GM21367 (cell line): Measurements from ENCODE around the gene RS1.
A peak's percentile ranks its signal among the peaks of the same experiment; 100 is the strongest.

ENCODE experiments used
- ATAC-seq: cut with Tn5 transposase; IDR thresholded peaks from one replicate; pipeline ENCODE4 v1.9.1; 2021; ENCODE audit not compliant: unreplicated experiment

Gene RS1

DNA sequence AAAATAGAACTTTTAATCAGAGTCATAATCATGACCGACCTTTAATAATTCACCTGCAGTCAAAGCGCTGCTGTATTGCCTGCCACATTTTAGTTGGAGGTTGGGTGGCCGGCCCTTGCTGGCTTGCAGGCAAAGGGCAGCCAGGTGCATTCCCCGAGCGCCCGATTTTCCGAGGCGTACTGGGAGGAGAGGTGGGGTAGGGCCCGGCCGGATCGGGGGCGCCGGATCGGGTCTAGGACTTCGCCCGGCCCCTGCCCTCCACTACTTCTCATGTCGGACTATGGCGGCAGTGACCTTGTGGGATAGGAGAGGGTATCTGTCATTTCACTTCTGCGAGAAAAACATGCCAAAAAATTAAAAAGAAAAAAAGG, 2.5 kb upstream of the RS1 start:
- peak; percentile 41 for ATAC-seq

DNA sequence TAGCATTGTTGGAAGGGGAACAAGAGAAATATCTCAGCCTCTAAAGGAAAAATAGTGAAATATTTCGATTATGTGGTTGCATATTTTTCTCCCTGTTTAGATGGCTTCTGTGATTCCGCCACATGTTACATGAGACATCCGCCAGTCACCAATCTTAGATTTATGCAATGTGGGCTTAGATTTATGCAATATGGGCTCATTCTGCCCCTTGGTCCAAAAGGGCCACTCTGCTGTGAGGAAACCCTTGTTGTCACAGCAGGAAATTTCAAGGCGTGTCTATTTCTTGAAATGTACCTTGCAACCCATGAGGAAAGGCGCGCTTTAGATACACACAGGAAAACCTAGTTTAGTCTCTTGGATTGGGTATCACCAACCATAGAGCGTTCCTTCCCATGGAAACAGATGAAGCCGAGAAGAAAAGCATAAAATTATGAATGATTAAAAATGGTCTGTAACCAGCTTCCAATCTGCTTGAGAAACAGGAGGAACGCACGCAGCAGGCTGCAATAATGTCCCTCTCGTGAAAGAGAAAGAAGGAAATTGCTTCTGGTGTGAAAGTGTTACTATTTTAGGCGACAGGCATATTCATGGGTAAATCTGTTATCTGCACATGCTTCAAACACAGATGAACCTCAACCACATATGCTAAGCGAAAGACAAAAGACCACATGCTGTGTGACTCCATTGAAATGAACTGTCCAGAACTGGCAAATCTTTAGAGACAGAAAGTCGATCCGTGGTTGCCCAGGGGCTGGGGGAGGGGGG, 3.7 kb downstream of the RS1 start:
- ATAC-seq = no peak

DNA sequence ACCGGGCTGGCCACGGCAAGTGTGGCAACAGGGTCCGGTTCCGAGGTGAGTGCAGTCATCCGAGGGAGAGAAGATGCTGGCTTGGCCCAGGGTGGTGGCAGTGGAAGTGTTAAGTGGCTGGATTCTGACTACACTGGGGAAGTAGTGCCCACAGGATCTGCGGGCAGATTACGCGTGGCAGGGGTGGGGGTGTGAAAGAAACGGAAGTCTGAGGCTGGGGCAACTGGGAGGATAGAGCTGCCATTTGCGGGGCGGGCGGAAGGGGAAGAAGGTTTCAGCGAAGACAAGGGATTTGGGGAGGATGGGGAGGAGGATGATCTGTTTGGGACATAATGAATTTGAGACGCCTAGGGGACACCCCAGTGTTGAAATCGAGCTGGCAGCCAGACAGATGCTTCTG, 5.3 kb downstream of the RS1 start:
- ATAC-seq = no peak

DNA sequence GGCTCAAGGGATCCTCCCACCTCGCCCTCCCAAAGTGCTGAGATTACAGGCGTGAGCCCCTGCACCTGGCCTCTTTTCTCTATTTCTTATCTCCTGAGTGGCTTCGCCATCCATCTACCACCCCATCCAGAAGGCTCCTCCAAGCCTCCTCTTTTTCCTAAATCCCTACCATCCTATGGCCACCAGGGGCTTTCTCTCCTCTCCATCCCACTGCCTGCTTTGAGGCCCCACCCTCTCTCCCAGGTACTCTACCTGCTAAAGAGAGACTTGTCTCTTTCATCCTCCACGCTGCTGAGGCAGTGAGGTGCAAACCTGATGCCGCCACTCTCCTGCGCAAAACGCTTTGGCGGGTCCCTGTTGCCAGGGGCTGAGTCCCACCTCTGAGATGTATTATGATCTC, 7.0 kb downstream of the RS1 start:
- no peak for ATAC-seq

GRCh38 chrX:18661273-18661672, 10.6 kb downstream of the RS1 start:
- ATAC-seq = no peak

GRCh38 chrX:18654875-18655836, 16.8 kb downstream of the RS1 start:
- no peak for ATAC-seq

GRCh38 chrX:18652636-18653035, 19.3 kb downstream of the RS1 start:
- ATAC-seq = no peak

GRCh38 chrX:18650662-18651061, 21.2 kb downstream of the RS1 start:
- no peak for ATAC-seq

- no peak for ATAC-seq
Observed at GRCh38 chrX:18649498-18649951, 22.4 kb downstream of the RS1 start.

DNA sequence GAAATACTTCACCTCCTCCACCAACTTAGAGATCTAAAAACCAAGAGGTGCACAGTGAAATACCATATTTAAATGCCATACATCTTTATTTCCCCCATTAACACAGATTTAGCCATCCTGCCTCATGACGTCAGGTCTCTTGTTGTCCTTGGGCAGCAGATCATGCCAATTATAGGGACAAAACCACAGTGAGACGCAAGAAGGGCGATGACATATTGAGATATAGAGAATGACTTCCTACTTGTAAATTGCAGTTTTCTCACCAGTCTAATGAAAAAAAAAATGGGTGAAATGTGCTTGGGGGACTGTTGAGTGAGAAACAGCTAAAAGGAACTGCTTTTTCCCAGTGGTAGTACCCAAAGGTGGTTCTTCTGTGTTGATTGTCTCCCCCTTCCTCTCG, 24.3 kb downstream of the RS1 start:
- ATAC-seq = no peak

DNA sequence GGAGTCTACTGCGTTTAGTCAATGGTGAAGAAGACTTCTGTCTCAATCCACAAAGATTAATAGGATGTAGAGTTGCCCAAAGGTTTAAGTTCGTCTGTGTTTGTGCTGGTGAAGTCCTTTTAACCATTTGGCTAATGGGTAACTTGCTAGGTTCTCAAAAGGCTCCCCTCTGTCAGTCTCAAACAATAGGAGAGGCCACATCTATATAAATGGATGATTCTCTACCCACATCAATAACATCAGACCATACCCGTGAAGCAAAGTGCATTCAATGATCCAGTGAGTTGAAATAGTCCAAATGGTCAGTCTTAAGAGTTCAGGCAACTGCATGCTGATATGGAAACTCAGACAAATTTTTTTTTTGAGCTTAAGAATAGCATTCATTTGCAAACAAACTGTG, 28.1 kb downstream of the RS1 start:
- ATAC-seq = no peak

DNA sequence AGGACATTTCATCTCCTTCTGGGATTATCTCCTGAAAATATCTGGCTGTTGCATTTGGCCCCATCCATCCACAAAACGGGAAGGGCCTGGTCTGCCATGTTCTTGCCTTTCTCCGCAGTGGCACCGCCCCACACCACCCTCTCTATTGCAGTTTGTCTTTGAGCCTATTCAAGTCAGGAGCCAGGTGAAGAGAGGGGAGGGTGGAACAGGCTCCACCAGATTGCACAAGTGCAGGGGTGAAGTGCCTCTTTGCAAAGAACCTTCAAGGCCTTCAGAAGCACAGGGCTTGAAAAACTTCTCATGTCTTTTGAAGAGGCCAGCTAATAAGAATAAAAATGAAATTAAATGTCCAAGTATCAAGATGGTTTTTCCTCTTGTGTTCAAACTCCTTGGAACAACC, 28.7 kb downstream of the RS1 start:
- ATAC-seq = no peak

GRCh38 chrX:18640686-18641085, 31.2 kb downstream of the RS1 start:
- no peak for ATAC-seq

- ATAC-seq = no peak
Observed at GRCh38 chrX:18639280-18639679, 32.6 kb downstream of the RS1 start.

DNA sequence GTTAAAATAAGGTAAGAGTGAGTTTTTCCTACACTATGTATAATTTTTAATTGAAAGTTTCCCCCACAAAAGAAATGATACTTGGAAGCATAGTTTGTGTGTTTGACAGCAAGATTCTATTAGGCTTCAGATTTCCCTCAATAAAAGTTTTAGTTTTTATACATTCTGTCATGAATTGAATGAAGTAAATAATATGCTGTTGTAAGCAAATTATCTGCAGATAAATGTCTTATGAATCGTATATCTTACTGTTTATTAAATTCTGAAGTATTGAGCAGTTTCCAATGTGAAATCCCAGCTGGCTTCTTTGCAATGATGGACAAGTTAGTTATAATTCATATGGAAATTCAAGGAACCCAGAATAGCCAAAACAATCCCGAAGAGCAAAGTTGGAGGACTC, 33.5 kb downstream of the RS1 start:
- ATAC-seq = no peak

DNA sequence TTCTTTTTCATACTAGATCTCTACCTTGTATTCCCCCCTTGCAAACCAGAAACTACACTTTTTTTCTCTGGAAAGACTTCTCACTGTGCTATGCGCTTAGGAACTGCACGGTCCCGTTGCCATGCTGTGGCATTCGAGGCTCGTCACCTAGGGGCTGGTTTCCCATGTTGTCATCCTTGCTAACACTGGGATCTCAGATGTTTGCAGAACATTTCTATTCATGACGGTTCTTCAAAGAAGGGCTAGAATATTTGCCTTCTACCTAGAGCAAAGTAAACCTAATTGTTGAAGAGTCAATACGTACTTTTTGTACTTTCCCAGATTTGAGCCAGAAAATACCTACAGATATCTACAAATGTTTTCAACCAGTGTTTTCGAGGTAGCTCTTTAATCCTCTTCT, 41.0 kb downstream of the RS1 start:
- no peak for ATAC-seq

DNA sequence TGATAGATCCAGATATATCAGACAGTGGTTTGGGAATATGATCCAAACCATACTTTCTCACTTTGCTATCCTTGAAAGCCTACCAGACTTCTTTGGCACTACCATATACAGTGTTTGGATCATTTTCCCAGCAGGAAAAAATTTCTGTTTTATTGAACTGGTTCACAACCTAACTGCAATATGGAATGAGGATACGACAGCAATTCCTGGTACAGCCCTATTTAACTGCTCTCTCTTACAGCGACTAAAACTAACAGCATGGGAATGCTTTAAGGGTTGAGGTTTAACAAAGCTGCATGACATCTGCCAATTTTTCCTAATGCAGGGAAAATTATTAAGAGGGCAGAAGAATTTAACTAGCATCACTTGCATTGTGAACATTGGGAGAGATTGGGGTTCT, 47.3 kb downstream of the RS1 start:
- no peak for ATAC-seq

DNA sequence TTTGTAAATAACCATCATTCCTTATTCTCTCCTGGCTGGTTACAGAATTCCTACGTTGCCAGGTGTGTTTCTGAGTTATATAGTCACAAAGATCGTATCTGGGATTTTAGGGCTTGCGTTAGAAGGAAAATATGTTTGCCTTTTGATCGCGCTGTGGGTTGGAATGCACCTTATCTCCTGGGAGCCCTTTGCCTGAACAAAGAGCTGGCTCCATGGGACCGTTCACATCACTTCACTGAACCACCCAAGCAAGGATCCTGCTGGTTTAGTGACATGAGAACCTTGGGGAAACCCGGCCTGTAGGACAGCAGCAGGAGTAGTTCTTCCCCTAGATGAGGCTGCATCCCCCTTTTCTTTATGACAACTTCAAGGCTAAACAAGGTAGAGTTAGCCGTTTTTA, 51.6 kb downstream of the RS1 start:
- no peak for ATAC-seq

GRCh38 chrX:18619288-18619687, 52.6 kb downstream of the RS1 start:
- ATAC-seq = no peak

GRCh38 chrX:18617407-18617750, 54.5 kb downstream of the RS1 start:
- no peak for ATAC-seq

GRCh38 chrX:18616688-18617406, 55.1 kb downstream of the RS1 start:
- no peak for ATAC-seq
